ENCODE measurements around the gene GPER1.

Gene GPER1

DNA sequence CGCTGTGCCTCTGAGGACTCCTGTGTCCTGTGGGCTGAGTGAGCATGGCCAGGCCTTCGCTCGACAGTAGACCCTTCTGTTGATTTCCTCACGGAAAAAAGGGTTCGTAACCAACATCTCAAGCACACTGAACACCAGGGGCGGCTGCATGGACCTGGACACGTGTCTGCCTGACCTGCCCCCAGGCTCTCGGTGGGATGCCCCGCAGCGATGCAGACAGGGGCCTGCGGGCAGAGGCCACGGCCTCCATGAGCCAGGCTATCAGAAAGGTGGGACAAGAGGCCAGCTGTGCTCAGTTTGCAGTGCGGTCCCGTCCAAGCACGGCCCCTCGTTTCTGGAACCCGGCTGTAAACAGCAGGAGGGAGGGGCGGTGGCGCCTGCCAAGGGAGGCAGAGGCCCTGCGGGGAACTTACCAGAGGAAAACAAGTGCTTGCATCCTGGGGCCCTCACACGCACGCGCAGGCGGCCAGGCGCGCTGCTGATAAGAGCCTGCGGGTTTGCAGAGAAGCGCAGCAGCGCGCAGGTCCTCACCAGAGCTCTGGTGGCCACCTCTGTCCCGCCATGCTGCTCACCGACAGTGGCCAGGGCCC lies 33.0 kb upstream of the GPER1 start:
- no peak for FAIRE-seq
- DNase-seq (ENCODE audit: insufficient read length, low spot score), result no peak

DNA sequence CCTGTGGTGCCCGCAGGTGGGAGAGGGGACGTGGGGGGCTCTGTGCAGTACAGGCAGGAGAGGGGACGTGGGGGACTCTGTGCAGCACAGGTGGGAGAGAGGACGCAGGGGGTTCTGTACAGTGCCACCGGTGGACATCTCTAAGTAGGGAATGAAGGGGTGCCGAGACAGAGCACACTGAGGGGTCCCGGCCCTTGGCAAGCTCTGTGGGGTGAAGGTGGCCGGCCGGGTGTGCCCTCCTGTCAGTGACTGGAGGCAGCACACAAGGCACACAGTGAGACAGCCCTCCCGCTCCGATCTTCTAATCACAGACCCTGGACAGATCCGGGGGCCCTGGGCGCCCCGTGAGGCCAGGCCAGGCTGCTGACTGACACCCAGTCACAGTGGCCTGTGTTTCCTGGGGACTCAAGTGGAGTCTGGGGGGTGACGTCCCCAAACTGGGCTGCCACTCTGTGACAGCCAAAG lies 32.4 kb upstream of the GPER1 start:
- TF ChIP-seq, protein P1, sequence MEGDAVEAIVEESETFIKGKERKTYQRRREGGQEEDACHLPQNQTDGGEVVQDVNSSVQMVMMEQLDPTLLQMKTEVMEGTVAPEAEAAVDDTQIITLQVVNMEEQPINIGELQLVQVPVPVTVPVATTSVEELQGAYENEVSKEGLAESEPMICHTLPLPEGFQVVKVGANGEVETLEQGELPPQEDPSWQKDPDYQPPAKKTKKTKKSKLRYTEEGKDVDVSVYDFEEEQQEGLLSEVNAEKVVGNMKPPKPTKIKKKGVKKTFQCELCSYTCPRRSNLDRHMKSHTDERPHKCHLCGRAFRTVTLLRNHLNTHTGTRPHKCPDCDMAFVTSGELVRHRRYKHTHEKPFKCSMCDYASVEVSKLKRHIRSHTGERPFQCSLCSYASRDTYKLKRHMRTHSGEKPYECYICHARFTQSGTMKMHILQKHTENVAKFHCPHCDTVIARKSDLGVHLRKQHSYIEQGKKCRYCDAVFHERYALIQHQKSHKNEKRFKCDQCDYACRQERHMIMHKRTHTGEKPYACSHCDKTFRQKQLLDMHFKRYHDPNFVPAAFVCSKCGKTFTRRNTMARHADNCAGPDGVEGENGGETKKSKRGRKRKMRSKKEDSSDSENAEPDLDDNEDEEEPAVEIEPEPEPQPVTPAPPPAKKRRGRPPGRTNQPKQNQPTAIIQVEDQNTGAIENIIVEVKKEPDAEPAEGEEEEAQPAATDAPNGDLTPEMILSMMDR (IDR thresholded peaks at IDR 0.05; ENCODE audit: insufficient read depth, missing control alignments), result no peak
- DNase-seq (ENCODE audit: insufficient read length, low spot score), result no peak
- FAIRE-seq, result no peak

More for the DNA sequence above, 33.0 kb upstream of the GPER1 start:
- TF ChIP-seq, protein P1 (IDR thresholded peaks at IDR 0.05; ENCODE audit: insufficient read depth, missing control alignments), result no peak

DNA sequence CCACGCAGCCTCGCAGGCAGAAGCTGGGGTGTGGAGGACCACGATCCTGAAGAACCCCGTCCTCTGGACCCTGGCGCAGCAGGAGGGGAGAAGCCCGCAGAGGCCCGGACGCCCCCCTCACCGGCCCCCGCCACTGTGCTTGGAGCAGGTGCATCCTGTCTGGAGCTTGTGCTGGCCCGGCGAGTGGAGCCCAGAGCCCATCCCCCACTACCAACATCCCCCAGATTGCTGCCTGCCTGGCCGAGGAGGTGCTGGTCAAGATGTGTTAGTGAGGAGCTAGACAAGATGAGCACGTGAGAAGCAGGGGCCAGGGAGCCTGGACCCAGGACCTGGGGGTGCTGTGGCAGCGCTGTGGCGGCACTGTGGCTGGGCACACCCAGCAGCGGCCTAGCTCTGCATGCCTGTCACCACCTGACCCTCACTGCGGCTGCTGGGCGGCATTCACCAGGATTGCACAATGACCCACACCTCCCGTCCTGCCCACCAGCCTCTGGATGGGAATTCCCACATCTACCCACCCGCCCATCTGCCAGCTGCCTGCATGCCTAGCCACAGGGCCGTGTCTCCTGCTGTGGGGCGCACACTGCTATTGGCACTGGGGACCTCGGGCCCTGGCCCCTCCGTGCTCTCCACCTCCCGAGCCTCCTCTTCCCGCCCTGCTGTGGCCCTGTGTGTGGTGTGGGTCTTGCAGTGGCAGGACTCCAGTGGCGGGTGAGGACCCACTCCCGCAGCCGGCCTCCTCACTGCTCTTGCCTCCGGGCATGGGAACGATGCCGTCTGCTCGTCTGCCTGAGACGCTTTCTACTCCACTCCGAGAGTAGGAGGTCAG lies 31.7 kb upstream of the GPER1 start:
- no peak for FAIRE-seq
- no peak for DNase-seq (ENCODE audit: insufficient read length, low spot score)
- TF ChIP-seq, protein P1 (IDR thresholded peaks at IDR 0.05; ENCODE audit: insufficient read depth, missing control alignments), result no peak

DNA sequence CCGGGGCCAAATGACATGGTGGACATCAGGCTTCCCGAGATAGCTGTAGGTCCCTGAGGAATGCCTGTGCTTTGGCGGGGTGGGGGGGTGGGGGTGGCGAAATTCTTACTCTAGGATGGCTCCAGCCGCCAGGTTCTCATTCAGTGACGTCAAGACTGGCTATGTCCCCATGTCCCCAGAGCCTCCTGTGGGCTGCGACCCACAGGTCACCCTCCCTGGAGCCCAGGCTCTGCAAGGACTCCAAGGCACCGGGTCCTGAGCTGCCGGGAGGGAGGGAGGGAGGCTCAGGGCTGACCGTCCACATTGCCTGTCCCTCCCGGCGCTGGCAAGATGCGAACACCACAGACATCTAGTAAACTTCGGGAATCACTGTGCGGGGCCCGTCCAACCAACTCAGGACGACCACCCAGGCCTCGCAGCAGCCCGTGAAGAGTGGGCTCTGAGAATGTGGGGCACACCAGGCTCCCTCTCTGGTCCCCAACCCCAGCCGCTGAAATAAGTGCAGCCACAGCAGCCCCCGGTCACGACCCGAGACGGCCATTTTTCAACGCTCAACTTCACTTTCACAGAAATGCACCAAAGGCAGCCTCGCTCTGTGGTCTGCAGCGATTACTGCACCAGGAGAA lies 31.0 kb upstream of the GPER1 start:
- FAIRE-seq, result no peak
- TF ChIP-seq, protein P1 (IDR thresholded peaks at IDR 0.05; ENCODE audit: insufficient read depth, missing control alignments), result no peak
- DNase-seq (ENCODE audit: insufficient read length, low spot score), result no peak

DNA sequence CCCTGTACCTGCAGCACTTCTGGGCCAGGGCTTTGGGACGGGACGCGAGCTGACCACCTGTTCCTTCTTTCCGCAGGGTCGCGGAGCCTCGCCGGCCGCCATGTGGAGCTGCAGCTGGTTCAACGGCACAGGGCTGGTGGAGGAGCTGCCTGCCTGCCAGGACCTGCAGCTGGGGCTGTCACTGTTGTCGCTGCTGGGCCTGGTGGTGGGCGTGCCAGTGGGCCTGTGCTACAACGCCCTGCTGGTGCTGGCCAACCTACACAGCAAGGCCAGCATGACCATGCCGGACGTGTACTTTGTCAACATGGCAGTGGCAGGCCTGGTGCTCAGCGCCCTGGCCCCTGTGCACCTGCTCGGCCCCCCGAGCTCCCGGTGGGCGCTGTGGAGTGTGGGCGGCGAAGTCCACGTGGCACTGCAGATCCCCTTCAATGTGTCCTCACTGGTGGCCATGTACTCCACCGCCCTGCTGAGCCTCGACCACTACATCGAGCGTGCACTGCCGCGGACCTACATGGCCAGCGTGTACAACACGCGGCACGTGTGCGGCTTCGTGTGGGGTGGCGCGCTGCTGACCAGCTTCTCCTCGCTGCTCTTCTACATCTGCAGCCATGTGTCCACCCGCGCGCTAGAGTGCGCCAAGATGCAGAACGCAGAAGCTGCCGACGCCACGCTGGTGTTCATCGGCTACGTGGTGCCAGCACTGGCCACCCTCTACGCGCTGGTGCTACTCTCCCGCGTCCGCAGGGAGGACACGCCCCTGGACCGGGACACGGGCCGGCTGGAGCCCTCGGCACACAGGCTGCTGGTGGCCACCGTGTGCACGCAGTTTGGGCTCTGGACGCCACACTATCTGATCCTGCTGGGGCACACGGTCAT lies 30.3 kb upstream of the GPER1 start:
- no peak for DNase-seq (ENCODE audit: insufficient read length, low spot score)
- FAIRE-seq, result no peak
- TF ChIP-seq, protein P1 (IDR thresholded peaks at IDR 0.05; ENCODE audit: insufficient read depth, missing control alignments), result no peak

DNA sequence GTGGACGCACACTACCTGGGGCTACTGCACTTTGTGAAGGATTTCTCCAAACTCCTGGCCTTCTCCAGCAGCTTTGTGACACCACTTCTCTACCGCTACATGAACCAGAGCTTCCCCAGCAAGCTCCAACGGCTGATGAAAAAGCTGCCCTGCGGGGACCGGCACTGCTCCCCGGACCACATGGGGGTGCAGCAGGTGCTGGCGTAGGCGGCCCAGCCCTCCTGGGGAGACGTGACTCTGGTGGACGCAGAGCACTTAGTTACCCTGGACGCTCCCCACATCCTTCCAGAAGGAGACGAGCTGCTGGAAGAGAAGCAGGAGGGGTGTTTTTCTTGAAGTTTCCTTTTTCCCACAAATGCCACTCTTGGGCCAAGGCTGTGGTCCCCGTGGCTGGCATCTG lies 29.6 kb upstream of the GPER1 start:
- FAIRE-seq (no peak), DNase-seq (ENCODE audit: insufficient read length, low spot score) (no peak)
- TF ChIP-seq, protein P1 (IDR thresholded peaks at IDR 0.05; ENCODE audit: insufficient read depth, missing control alignments), result no peak

Data from D721Med (cell line).